GM23248 (cell line): ENCODE measurements around the gene PARP3. TPM values are rescaled to one million over a fixed set of nuclear protein-coding genes. Genes with fewer than 3 reads are reported as not detected.
"Not testable (repeated sequence)": the region's sequence is repeated elsewhere in the genome, so short reads cannot be mapped to it uniquely, and the experiment has no call there.

Source experiments
- DNase-seq: peaks from one replicate; pipeline ENCODE4 v3.0.0-alpha.2; 2015
- H2AFZ ChIP-seq: fragments of 200-600 bp; sonication (generic); 2 replicates; pipeline ENCODE4 v1.6.1; 2016; ENCODE audit warnings: antibody characterized with exemption
- H3F3A ChIP-seq: fragments of 200-600 bp; sonication (generic); 2 replicates; pipeline ENCODE4 v1.6.1; 2016; ENCODE audit warnings: mild to moderate bottlenecking, antibody characterized with exemption, mixed run types; ENCODE audit not compliant: insufficient read depth
- H3K27ac ChIP-seq: fragments of 200-600 bp; sonication (generic); 2 replicates; pipeline ENCODE4 v1.5.1; 2016; ENCODE audit warnings: mild to moderate bottlenecking
- H3K27me3 ChIP-seq: fragments of 200-600 bp; sonication (generic); replicated peaks from 2 replicates; pipeline ENCODE4 v1.6.1; 2016; ENCODE audit warnings: mild to moderate bottlenecking; ENCODE audit not compliant: insufficient read depth
- H3K36me3 ChIP-seq: fragments of 200-600 bp; sonication (generic); 2 replicates; pipeline ENCODE4 v1.6.1; 2016; ENCODE audit warnings: low read depth, mild to moderate bottlenecking
- H3K4me1 ChIP-seq: fragments of 200-600 bp; sonication (generic); 2 replicates; pipeline ENCODE4 v1.6.1; 2016; ENCODE audit warnings: mild to moderate bottlenecking; ENCODE audit not compliant: insufficient read depth
- H3K4me2 ChIP-seq: fragments of 200-600 bp; sonication (generic); one replicate; pipeline ENCODE4 v1.6.1; 2016; ENCODE audit warnings: mild to moderate bottlenecking; ENCODE audit not compliant: unreplicated experiment
- H3K4me3 ChIP-seq: fragments of 200-600 bp; sonication (generic); 2 replicates; pipeline ENCODE4 v1.5.1; 2016; ENCODE audit warnings: mild to moderate bottlenecking
- H3K79me2 ChIP-seq: fragments of 200-600 bp; sonication (generic); 2 replicates; pipeline ENCODE4 v1.6.1; 2016; ENCODE audit warnings: mild to moderate bottlenecking; ENCODE audit not compliant: insufficient read depth
- H3K9ac ChIP-seq: fragments of 200-600 bp; sonication (generic); 2 replicates; pipeline ENCODE4 v1.6.1; 2016; ENCODE audit warnings: mild to moderate bottlenecking
- H3K9me2 ChIP-seq: fragments of 200-600 bp; sonication (generic); 2 replicates; pipeline ENCODE4 v1.6.1; 2016; ENCODE audit warnings: mixed run types, mild to moderate bottlenecking, moderate library complexity; ENCODE audit not compliant: insufficient read depth
- H3K9me3 ChIP-seq: fragments of 200-600 bp; sonication (generic); one replicate; pipeline ENCODE4 v1.6.1; 2017; ENCODE audit warnings: low read depth
- H4K20me1 ChIP-seq: fragments of 200-600 bp; sonication (generic); 2 replicates; pipeline ENCODE4 v1.6.0; 2016; ENCODE audit not compliant: insufficient read depth
- EZH2 ChIP-seq: fragments of 200-600 bp; sonication (generic); IDR thresholded peaks from 2 replicates; pipeline ENCODE4 v1.6.1; 2018; ENCODE audit warnings: antibody characterized with exemption, mild to moderate bottlenecking; ENCODE audit not compliant: insufficient read depth, poor library complexity, severe bottlenecking
- EZH2phosphoT487 ChIP-seq: fragments of 200-600 bp; sonication (generic); IDR thresholded peaks from 2 replicates; pipeline ENCODE4 v1.6.1; 2018; ENCODE audit warnings: antibody characterized with exemption, moderate library complexity, mild to moderate bottlenecking, low read depth; ENCODE audit not compliant: insufficient read depth
- WGBS, 2 experiments: methylation state at CpG; one replicate each; pipeline ENCODE4 v1.1.6; 2015 to 2017; ENCODE audit warnings: low lambda C conversion rate in 2 of 2, low coverage in 1 of 2; ENCODE audit errors: missing lambda C conversion rate in 2 of 2; 5-methylcytosine and 5-hydroxymethylcytosine counted together
- in situ Hi-C: fragments of 300-500 bp; cut with MboI; formaldehyde crosslinking; loops from 2 replicates; pipeline ENCODE4 v1.15.0; 2020
- polyA plus RNA-seq: library from polyadenylated mRNA; unstranded; fragments of >200 nt; fragmentation: Nextera tagmentation; extraction: Ambion mirVana; gene quantifications from 2 replicates; pipeline ENCODE4 v1.2.1, GENCODE V29; 2016
- total RNA-seq: library from RNA; depleted of rRNA; stranded (reverse); fragments of >200 nt; shearing (Covaris generic); gene quantifications from 2 replicates; pipeline ENCODE4 v1.2.3, GENCODE V29; 2014

Gene PARP3
- total and polyA plus RNA-seq, 2 experiments from 2014 or later, result 60.4 to 80.4 TPM

- peak; percentile 6 for DNase-seq
- in situ Hi-C loops, result no loop called here
- Histone ChIP-seq H3K9me2 (no peaks in the 10 kb centered on the region), H4K20me1 (no peaks in the 10 kb centered on the region), H3F3A (no peaks in the 10 kb centered on the region), H3K4me1 (no peaks in the 10 kb centered on the region), H3K9ac (no peak overlapping the region), H3K9me3 (no peaks in the 10 kb centered on the region), H3K4me2 (no peak overlapping the region), H3K36me3 (no peaks in the 10 kb centered on the region), H2AFZ (no peak overlapping the region), H3K79me2 (no peaks in the 10 kb centered on the region), H3K4me3 (no peak overlapping the region), H3K27me3 (peaks cover 11% of the 10 kb centered on the region; the same call in 1 of the 2 replicates), H3K27ac (no peak overlapping the region)
- 5 to 6% methylated on average over 5 of the region's 5 CpGs for WGBS, 2 experiments
- TF ChIP-seq EZH2, result no peak
- no peak for TF ChIP-seq EZH2phosphoT487
These were observed 25.7 kb upstream of the PARP3 start for GRCh38 chr3:51916418-51916817.

GRCh38 chr3:51921081-51921578 lies 21.0 kb upstream of the PARP3 start:
- Histone ChIP-seq H3K9me2 (no peaks in the 10 kb centered on the region), H3K79me2 (no peaks in the 10 kb centered on the region), H3K9ac (no peak overlapping the region), H3K4me3 (no peak overlapping the region), H3K36me3 (no peaks in the 10 kb centered on the region), H4K20me1 (no peaks in the 10 kb centered on the region), H2AFZ (no peak overlapping the region), H3K9me3 (no peaks in the 10 kb centered on the region), H3F3A (no peaks in the 10 kb centered on the region), H3K4me1 (no peaks in the 10 kb centered on the region), H3K4me2 (no peak overlapping the region), H3K27me3 (peaks cover 18% of the 10 kb centered on the region; the same call in 1 of the 2 replicates), H3K27ac (no peak overlapping the region)
- WGBS, 2 experiments, result 36 to 42% methylated on average over 11 of the region's 11 CpGs
- in situ Hi-C loops, result no loop called here
- TF ChIP-seq EZH2phosphoT487, result no peak
- no peak for TF ChIP-seq EZH2
- no peak for DNase-seq

- Histone ChIP-seq H3K79me2 (no peaks in the 10 kb centered on the region), H3K4me2 (no peak overlapping the region), H3K9ac (no peak overlapping the region), H3K9me3 (no peaks in the 10 kb centered on the region), H4K20me1 (no peaks in the 10 kb centered on the region), H3K9me2 (no peaks in the 10 kb centered on the region), H3K4me1 (no peaks in the 10 kb centered on the region), H3K36me3 (no peaks in the 10 kb centered on the region), H3K4me3 (no peak overlapping the region), H2AFZ (no peak overlapping the region), H3K27ac (no peak overlapping the region), H3F3A (no peaks in the 10 kb centered on the region), H3K27me3 (no peaks in the 10 kb centered on the region)
- 79 to 84% methylated on average over 5 of the region's 5 CpGs for WGBS, 2 experiments
- in situ Hi-C loops, result no loop called here
- DNase-seq, result no peak
- TF ChIP-seq EZH2phosphoT487, result no peak
- TF ChIP-seq EZH2, result no peak
These were observed 14.8 kb upstream of the PARP3 start for GRCh38 chr3:51927061-51927977.

GRCh38 chr3:51928438-51928837 lies 13.7 kb upstream of the PARP3 start:
- no peak overlapping the region for H2AFZ ChIP-seq
- H3F3A ChIP-seq, result no peaks in the 10 kb centered on the region
- no peaks in the 10 kb centered on the region for H3K9me2 ChIP-seq
- H3K79me2 ChIP-seq, result no peaks in the 10 kb centered on the region
- no peak overlapping the region for H3K9ac ChIP-seq
- no peaks in the 10 kb centered on the region for H3K4me1 ChIP-seq
- H3K27me3 ChIP-seq, result no peaks in the 10 kb centered on the region
- no peak overlapping the region for H3K4me3 ChIP-seq
- H3K36me3 ChIP-seq, result no peaks in the 10 kb centered on the region
- TF ChIP-seq EZH2phosphoT487 (no peak), EZH2 (no peak)
- H3K4me2 ChIP-seq, result no peak overlapping the region
- no peaks in the 10 kb centered on the region for H3K9me3 ChIP-seq
- H3K27ac ChIP-seq, result no peak overlapping the region
- no peak for DNase-seq
- 70 to 72% methylated on average over 7 of the region's 7 CpGs for WGBS, 2 experiments
- in situ Hi-C loops, result no loop called here
- no peaks in the 10 kb centered on the region for H4K20me1 ChIP-seq

- H3K9me2 ChIP-seq, in situ Hi-C loops: not testable (repeated sequence)
These were observed 13.2 kb upstream of the PARP3 start for GRCh38 chr3:51928981-51929380.

More at GRCh38 chr3:51928981-51929380, 13.2 kb upstream of the PARP3 start:
- not testable (repeated sequence) for H3K4me3 ChIP-seq, H3K27me3 ChIP-seq, H3K79me2 ChIP-seq, H3K9ac ChIP-seq, H3K36me3 ChIP-seq, H4K20me1 ChIP-seq, H3K4me2 ChIP-seq, H2AFZ ChIP-seq, H3F3A ChIP-seq, DNase-seq, H3K9me3 ChIP-seq, H3K4me1 ChIP-seq, H3K27ac ChIP-seq
- WGBS, 2 experiments, result 97 to 98% methylated on average over 3 of the region's 3 CpGs
